Colonic mucosa (tissue), 4 donors: ENCODE results near the gene MTR. TPM values are rescaled to one million over a fixed set of nuclear protein-coding genes. Genes with fewer than 3 reads are reported as not detected.

Experiments used
- DNase-seq: peaks from one replicate; pipeline ENCODE4 v3.0.0-alpha.2; 2020
- H3K27ac ChIP-seq: fragments of 200-600 bp; one replicate; pipeline ENCODE4 v1.8.0; 2021
- H3K27me3 ChIP-seq: fragments of 200-600 bp; one replicate; pipeline ENCODE4 v1.8.0; 2021
- H3K36me3 ChIP-seq: fragments of 200-600 bp; one replicate; pipeline ENCODE4 v1.8.0; 2021
- H3K4me1 ChIP-seq: fragments of 200-600 bp; one replicate; pipeline ENCODE4 v1.8.0; 2021; ENCODE audit warnings: mild to moderate bottlenecking
- H3K4me3 ChIP-seq: fragments of 200-600 bp; one replicate; pipeline ENCODE4 v1.8.0; 2021
- H3K9ac ChIP-seq, 2 donors: one replicate each; pipeline ENCODE4 v1.7.0; 2013; ENCODE audit warnings: control low read depth in 2 of 2, low read depth in 2 of 2, low read length in 2 of 2
- H3K9me3 ChIP-seq: fragments of 200-600 bp; one replicate; pipeline ENCODE4 v1.8.0; 2021
- CTCF ChIP-seq: fragments of 200-600 bp; IDR thresholded peaks from one replicate; pipeline ENCODE4 v1.8.0; 2022; ENCODE audit warnings: antibody characterized with exemption, mild to moderate bottlenecking
- intact Hi-C: fragments of 100-400 bp; cut with DNase I; formaldehyde crosslinking; loops from one replicate; pipeline ENCODE4 v1.14.1; 2022
- total RNA-seq, 2 donors: library from RNA; stranded (reverse); fragmentation: NEBNext Ultra II Directional in 1 of 2; extraction: Animal tissue kit (Norgen Biotek cat#: 25700) in 1 of 2; gene quantifications; one replicate each; pipeline ENCODE4 v1.2.1, GENCODE V29; 2021
- donor health status: healthy.
- donor health status: DM: no; HTN: no; CAD: no.
- donor health status: DM: no; HTN: no; CAD: no.

Gene MTR
- total RNA-seq, 2 donors from 2014 or later = 20.5 to 24.4 TPM

GRCh38 chr1:236922190-236922589, 127.1 kb downstream of the MTR start:
- Histone ChIP-seq H3K9ac (no peak overlapping the region), H3K27ac (no peak overlapping the region), H3K9me3 (no peaks in the 10 kb centered on the region), H3K27me3 (no peaks in the 10 kb centered on the region), H3K4me3 (no peak overlapping the region), H3K4me1 (no peaks in the 10 kb centered on the region), H3K36me3 (no peaks in the 10 kb centered on the region)
- TF ChIP-seq CTCF = no peak
- DNase-seq = no peak
- intact Hi-C loops = no loop called here

DNA sequence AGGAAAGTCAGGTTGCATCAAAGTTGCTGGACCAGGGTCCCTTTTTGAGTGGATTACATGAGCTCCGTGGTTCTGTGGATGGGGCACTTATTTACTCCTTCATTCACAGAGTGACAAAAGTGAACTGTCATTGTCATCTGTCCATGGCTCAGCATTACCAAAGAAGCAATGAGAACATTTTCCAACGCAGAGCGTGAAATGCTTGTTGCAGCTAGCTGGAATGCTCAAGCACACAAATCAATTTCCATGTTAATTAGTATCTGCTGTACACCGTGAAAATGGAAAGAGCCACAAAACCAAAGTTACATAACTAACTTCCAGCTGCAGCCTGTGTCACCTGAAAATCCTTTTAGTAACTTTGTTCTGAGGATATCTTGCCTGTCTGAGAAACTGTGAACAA, 130.3 kb downstream of the MTR start:
- H3K9me3 ChIP-seq = no peaks in the 10 kb centered on the region
- TF ChIP-seq CTCF = no peak

DNA sequence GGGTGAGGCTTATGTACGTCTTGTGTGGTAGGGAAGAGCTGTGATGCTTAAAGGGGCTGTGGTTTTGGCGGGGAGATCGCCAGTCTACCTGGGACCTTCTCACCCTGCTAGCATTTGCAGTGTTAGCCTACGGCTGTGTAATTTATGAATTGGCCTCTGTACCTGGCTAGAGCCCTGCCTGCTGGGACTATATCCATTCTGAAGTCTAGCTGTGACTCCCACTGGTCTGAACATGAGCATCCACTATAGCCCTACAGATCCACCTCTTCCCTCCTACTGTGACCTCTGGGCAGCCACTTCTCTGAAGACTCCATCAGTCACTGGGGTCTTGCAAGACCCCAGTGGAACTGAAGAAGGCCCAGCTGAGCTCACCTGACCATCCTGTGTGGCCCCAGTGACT, 135.4 kb downstream of the MTR start:
- H3K36me3 ChIP-seq = no peaks in the 10 kb centered on the region
- no peak for TF ChIP-seq CTCF
- H3K4me3 ChIP-seq = no peak overlapping the region
- H3K27ac ChIP-seq = no peak overlapping the region
- no peaks in the 10 kb centered on the region for H3K27me3 ChIP-seq
- intact Hi-C loops = no loop called here
- no peaks in the 10 kb centered on the region for H3K9me3 ChIP-seq
- no peak overlapping the region for H3K9ac ChIP-seq
- no peaks in the 10 kb centered on the region for H3K4me1 ChIP-seq
- DNase-seq = no peak

More for the DNA sequence above, 130.3 kb downstream of the MTR start:
- H3K27me3 ChIP-seq = no peaks in the 10 kb centered on the region
- intact Hi-C loops = no loop called here
- H3K9ac ChIP-seq = no peak overlapping the region
- H3K36me3 ChIP-seq = no peaks in the 10 kb centered on the region
- no peak overlapping the region for H3K4me3 ChIP-seq
- no peak for DNase-seq
- H3K27ac ChIP-seq = no peak overlapping the region
- no peaks in the 10 kb centered on the region for H3K4me1 ChIP-seq

GRCh38 chr1:236938760-236939159, 143.7 kb downstream of the MTR start:
- Histone ChIP-seq H3K4me3 (no peak overlapping the region), H3K9me3 (no peaks in the 10 kb centered on the region), H3K36me3 (no peaks in the 10 kb centered on the region), H3K27ac (no peak overlapping the region), H3K27me3 (no peaks in the 10 kb centered on the region), H3K9ac (no peak overlapping the region), H3K4me1 (no peaks in the 10 kb centered on the region)
- TF ChIP-seq CTCF = no peak
- intact Hi-C loops = no loop called here
- no peak for DNase-seq

DNA sequence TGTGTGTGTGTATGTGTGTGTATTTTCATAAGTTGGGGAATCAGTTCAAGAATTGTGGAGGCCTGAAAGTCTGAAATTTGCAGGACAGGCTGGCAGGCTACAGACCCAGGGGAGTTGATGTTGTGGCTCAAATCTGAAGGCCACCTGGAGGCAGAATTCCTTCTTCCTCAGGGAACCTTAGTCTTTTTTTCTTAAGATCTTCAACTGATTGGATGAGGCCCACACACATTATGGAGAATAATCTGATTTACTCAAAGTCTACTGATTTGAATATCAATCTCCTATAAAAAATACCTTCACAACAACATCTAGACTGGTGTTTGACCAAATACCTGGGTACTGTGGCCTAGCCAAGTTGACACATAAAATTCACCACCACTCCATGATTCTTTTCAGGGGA, 147.3 kb downstream of the MTR start:
- no peak overlapping the region for H3K4me3 ChIP-seq
- H3K9ac ChIP-seq = no peak overlapping the region
- DNase-seq = no peak
- H3K9me3 ChIP-seq = no peaks in the 10 kb centered on the region
- intact Hi-C loops = no loop called here
- H3K27me3 ChIP-seq = no peaks in the 10 kb centered on the region
- no peaks in the 10 kb centered on the region for H3K36me3 ChIP-seq
- no peak for TF ChIP-seq CTCF
- no peaks in the 10 kb centered on the region for H3K4me1 ChIP-seq
- no peak overlapping the region for H3K27ac ChIP-seq

DNA sequence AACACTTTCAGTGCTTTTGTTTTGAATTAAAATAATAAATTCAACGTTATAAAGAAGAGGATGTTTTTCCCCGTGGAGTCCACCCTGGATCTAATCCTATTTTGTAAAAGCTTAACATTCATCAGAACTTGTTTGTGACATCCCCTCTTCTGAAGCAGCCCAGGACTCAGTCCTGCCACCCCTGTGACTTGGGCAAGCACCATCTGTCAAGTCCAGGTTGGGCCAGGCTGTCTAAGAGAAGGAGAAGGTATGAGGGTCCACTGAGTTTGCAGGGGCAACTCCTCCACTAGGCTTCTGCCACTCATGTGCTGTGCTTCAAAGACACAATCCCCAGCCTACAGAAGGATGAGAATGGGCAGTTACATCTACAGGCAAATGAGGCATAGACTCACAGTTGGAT, 149.5 kb downstream of the MTR start:
- no peak for TF ChIP-seq CTCF
- no peak overlapping the region for H3K4me3 ChIP-seq
- no peaks in the 10 kb centered on the region for H3K4me1 ChIP-seq
- H3K9ac ChIP-seq = no peak overlapping the region
- intact Hi-C loops = no loop called here
- no peak for DNase-seq
- no peaks in the 10 kb centered on the region for H3K27me3 ChIP-seq
- H3K36me3 ChIP-seq = no peaks in the 10 kb centered on the region
- no peak overlapping the region for H3K27ac ChIP-seq
- no peaks in the 10 kb centered on the region for H3K9me3 ChIP-seq
